ENCODE results near the gene WDFY4. TPM values are rescaled to one million over a fixed set of nuclear protein-coding genes. Genes with fewer than 3 reads are reported as not detected.
"Not testable (repeated sequence)": the region's sequence is repeated elsewhere in the genome, so short reads cannot be mapped to it uniquely, and the experiment has no call there.

The WDFY4 gene
- total and polyA plus RNA-seq, 8 donors = 2.8 to 23.6 (median 4.8) TPM

DNA sequence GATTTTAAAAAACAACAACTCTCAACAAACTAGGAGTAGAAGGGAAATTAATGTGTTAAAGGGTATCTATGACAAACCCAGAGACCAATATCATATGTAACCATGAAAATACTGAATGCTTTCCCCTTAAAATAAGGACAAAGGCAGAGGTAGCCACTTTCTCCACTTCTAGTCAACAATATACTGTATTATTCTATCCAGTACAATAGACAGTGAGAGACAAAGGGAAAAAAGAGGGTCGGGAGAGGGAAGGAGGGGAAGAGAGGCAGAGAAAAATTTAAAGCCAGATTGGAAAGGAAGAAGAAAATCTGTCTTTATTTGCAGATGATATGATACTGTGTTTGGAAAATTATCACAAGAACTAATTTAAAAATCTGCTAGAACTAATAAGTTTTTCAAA is 39.1 kb upstream of the WDFY4 start:
- Histone ChIP-seq H3K27ac (no peak overlapping the region), H3K4me1 (no peaks in the 10 kb centered on the region), H3K4me3 (no peak overlapping the region), H3K36me3 (no peaks in the 10 kb centered on the region), H3K27me3 (no peaks in the 10 kb centered on the region), H3K9me3 (peaks cover 0 to 13% of the 10 kb centered on the region in 2 donors)
- intact Hi-C loops (cut with DNase I) = no loop called here
- no peak for DNase-seq
- no peak for ATAC-seq
- TF ChIP-seq, protein P1, sequence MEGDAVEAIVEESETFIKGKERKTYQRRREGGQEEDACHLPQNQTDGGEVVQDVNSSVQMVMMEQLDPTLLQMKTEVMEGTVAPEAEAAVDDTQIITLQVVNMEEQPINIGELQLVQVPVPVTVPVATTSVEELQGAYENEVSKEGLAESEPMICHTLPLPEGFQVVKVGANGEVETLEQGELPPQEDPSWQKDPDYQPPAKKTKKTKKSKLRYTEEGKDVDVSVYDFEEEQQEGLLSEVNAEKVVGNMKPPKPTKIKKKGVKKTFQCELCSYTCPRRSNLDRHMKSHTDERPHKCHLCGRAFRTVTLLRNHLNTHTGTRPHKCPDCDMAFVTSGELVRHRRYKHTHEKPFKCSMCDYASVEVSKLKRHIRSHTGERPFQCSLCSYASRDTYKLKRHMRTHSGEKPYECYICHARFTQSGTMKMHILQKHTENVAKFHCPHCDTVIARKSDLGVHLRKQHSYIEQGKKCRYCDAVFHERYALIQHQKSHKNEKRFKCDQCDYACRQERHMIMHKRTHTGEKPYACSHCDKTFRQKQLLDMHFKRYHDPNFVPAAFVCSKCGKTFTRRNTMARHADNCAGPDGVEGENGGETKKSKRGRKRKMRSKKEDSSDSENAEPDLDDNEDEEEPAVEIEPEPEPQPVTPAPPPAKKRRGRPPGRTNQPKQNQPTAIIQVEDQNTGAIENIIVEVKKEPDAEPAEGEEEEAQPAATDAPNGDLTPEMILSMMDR (IDR thresholded peaks at IDR 0.05) = no peak

- H3K4me3 ChIP-seq; H3K27me3 ChIP-seq; H3K27ac ChIP-seq; DNase-seq; H3K36me3 ChIP-seq; H3K4me1 ChIP-seq; intact Hi-C loops (cut with DNase I); ATAC-seq; H3K9me3 ChIP-seq: not testable (repeated sequence)
Observed at GRCh38 chr10:48647073-48647472, 37.6 kb upstream of the WDFY4 start.

DNA sequence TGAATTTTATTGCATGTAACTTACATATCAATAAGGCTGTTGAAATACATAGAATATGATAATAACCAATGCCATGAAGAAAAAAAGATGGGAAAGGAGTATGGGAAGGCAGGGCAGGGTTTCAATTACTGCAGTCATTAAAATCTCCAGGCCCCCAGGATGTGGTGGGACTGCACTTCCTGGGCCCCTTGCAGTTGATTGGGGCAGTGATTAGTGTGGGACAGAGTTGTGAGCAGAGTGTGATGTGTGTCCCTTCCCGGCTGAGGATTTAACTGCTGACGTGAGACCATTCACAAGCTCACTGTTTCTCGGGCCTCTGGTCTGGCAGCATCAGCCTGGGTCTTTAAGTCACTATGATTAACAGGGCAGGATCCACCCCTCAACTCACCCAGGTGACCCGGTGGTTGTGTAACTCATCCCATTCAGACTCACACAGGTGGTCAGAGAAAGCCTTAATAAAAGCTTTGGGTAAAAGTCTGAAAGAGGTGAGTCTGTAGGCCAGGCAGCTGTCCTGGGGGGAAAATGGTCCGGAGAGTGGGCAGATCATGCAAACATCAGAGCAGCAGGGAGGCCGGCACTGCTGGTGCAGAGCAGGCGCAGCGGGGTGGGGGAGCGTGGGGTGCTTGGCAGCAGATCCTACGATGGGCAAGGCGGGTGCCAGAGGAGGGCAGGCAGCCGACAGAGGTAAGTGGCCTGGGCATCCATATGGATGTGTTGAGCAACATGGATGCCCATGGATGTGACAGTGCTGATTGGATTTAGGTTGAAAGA is 36.3 kb upstream of the WDFY4 start:
- ATAC-seq (no peak), DNase-seq (no peak)
- TF ChIP-seq, protein P1 (IDR thresholded peaks at IDR 0.05) = no peak
- Histone ChIP-seq H3K4me3 (no peak overlapping the region), H3K27ac (no peak overlapping the region), H3K36me3 (no peaks in the 10 kb centered on the region), H3K27me3 (peaks cover 0 to 11% of the 10 kb centered on the region in 2 donors), H3K9me3 (no peaks in the 10 kb centered on the region), H3K4me1 (peaks cover 0 to 7% of the 10 kb centered on the region in 2 donors)
- intact Hi-C loops (cut with DNase I) = no loop called here

GRCh38 chr10:48649349-48649944 is 35.2 kb upstream of the WDFY4 start:
- no peak for ATAC-seq
- Histone ChIP-seq H3K9me3 (no peaks in the 10 kb centered on the region), H3K27me3 (peaks cover 0 to 22% of the 10 kb centered on the region in 2 donors), H3K4me1 (peaks cover 0 to 7% of the 10 kb centered on the region in 2 donors), H3K4me3 (no peak overlapping the region), H3K27ac (no peak overlapping the region), H3K36me3 (no peaks in the 10 kb centered on the region)
- intact Hi-C loops (cut with DNase I) = no loop called here
- TF ChIP-seq, protein P1 (IDR thresholded peaks at IDR 0.05) = no peak
- DNase-seq = peak in 1 of 4 donors; percentile 44

- Histone ChIP-seq H3K27ac (no peak overlapping the region), H3K4me1 (peaks cover 6 to 17% of the 10 kb centered on the region in 2 donors), H3K4me3 (no peak overlapping the region), H3K36me3 (no peaks in the 10 kb centered on the region), H3K27me3 (peaks cover 0 to 33% of the 10 kb centered on the region in 2 donors), H3K9me3 (no peaks in the 10 kb centered on the region)
- ATAC-seq (no peak), DNase-seq (no peak)
- intact Hi-C loops (cut with DNase I) = loop anchor here in 1 of 2 donors (10.0 kb wide), 1 partner anchor 864 kb away; no protein-coding TSS in a partner anchor
- TF ChIP-seq, protein P1 (IDR thresholded peaks at IDR 0.05) = no peak
Observed at GRCh38 chr10:48651293-48651692, 33.4 kb upstream of the WDFY4 start.

Measured in left lung (tissue), 10 donors.